Suppressor macrophage treated with lipopolysaccharide for 4 hours (primary cell): Measurements from ENCODE around the gene H2AZ2.
"Not testable (repeated sequence)": the region's sequence is repeated elsewhere in the genome, so short reads cannot be mapped to it uniquely, and the experiment has no call there.

Experiments
- DNase-seq: peaks from one replicate; pipeline ENCODE4 v3.0.0-alpha.2; 2020

H2AZ2 gene

DNA sequence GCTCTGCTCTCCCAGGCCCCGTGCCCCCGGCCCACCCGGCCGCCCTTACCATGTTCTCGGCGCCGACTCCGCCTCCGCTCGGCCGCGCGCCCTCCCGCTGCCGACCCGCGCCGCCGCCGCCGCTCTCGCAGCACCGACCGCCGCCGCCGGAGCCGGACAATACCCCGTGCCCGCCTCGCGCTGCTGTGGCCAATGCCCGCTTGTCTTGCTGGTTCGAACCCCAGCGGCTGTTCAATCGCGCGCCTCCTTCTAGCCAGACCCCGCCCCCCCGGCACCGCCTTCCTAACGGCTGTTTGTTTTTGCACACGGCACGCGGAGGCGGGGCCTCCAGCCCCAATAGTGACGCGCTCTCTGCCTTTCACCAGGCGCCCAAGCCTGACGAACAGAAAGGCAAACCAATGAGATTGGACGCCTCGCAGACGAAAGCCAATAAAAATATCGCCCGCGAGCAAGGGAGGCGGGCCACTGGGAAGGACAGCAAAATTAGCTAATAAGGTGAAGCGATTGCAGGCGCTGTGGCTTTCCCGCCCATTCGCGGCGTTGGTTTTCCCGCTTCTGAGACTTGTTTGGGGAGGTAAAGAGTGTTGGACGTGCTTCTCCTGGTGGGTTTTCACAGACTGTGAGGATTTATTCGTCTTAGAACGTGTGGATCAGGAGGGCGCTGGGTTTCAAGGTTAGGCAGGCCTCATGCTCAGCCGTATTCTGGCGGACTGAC is at the start of gene H2AZ2:
H2AZ2 (minus strand) TSS at position 168 of the 715 bp plus-strand sequence; CDS start at position 52, 116 bp downstream.
- peak; percentile 100 for DNase-seq

DNA sequence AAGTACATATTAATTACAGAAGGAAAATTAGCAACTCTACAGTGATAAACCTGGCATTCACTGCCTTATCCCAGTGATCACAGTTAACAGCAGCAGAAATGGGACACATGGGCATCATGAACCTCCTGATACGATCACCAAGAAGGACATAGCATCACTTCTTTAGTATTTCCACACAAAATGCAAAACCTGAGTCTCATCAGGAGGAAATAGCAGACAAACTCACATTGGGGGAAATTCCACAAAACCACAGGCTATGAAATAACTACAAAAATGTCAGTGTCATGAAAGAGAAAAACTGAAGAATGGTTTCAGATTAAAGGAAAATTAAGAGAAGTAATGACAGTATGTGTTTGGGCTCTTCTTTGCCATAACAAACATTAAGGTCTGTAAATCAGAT is 49.4 kb upstream of the H2AZ2 start:
- DNase-seq: peak; percentile 80

DNA sequence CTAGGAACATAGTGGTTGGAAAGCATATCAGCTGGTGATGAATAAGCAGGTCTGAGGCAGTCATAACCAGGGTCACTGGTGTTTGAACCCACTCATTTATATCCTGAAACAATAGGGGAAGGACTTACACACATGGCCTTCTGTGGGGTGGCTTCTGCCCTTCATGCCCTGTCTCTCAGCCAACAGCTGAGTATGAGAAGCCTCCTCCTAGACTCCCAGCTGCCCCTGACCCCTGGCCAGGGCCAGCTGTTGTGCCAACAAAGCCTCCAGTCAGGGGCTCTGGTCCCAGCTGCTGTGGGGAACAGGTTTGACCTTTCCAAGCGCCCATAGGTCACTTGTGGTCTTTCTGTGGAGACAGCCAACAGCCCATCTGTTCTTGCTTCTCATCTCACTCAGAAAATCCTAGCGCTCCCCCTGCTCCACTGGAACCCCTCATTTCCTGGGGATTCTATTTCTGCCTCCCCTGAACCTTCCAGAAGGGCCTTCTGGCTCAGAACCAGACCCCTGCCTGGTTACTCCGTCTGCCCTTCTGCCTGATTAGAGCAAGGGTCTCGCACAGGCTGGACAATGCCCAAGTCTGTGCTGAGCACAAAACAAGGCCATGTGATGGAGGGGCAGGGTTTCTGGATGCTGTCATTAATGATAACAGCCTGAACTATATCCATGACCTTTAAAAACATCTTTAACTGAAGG is 47.1 kb upstream of the H2AZ2 start:
- DNase-seq: peak; percentile 38

DNA sequence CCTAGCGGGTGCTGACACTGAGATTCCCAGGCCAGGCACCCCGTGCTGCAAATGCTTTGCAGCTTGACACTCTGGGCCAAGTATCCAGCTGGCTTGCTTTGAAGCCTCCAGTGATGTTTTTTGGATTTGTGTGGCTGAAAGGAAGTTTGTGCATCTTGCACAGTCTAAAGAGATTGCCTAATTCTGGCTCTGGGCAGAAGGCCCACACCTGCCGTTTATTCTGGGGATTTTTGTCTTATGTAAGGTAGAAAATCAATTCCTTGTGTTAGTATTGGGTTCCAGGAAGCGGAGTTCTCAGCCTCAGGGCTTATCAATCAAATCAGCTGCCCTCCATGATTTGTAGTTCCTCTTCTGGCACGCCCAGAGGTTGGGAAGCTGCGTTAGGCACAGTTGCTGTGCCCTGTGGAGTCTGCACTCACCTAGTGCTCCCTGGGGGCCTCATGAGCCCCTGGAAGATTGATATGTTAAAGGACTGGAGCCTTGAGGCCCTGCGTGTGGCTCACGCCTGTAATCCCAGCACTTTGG is 45.9 kb upstream of the H2AZ2 start:
- no peak for DNase-seq

- DNase-seq: no peak
These were observed 43.9 kb upstream of the H2AZ2 start for GRCh38 chr7:44891791-44892190.

DNA sequence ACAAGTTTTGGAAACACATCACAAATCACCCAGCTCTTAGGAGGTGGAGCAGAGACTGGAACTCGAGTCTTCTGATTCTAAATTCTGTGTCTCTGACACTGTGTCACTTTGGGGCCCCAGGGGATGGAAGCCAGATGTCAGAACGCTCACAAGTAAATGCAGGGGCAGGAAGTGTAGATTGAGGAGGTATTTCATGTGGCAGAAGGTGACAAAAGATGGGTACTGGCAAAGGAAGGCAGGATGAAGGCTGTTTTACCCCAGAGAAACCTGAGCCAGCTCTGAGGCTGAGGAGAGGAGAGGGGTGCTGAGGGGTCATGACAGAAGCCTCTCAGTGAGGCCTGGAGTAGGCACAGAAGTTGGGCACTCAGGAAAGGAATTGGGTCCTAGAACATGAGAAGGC is 43.5 kb upstream of the H2AZ2 start:
- no peak for DNase-seq

GRCh38 chr7:44889086-44889781 is 41.3 kb upstream of the H2AZ2 start:
- no peak for DNase-seq

GRCh38 chr7:44887293-44887692 is 39.4 kb upstream of the H2AZ2 start:
- DNase-seq: peak; percentile 59

- DNase-seq: peak; percentile 99
These were observed 37.8 kb upstream of the H2AZ2 start, which contains the start of gene PURB for GRCh38 chr7:44885394-44886317. Gene PURB, minus strand, starts transcription at chr7:44885530. Its CDS starts 182 bp downstream, at chr7:44885348.

GRCh38 chr7:44884621-44885393 is 36.9 kb upstream of the H2AZ2 start:
- DNase-seq: peak; percentile 66

DNA sequence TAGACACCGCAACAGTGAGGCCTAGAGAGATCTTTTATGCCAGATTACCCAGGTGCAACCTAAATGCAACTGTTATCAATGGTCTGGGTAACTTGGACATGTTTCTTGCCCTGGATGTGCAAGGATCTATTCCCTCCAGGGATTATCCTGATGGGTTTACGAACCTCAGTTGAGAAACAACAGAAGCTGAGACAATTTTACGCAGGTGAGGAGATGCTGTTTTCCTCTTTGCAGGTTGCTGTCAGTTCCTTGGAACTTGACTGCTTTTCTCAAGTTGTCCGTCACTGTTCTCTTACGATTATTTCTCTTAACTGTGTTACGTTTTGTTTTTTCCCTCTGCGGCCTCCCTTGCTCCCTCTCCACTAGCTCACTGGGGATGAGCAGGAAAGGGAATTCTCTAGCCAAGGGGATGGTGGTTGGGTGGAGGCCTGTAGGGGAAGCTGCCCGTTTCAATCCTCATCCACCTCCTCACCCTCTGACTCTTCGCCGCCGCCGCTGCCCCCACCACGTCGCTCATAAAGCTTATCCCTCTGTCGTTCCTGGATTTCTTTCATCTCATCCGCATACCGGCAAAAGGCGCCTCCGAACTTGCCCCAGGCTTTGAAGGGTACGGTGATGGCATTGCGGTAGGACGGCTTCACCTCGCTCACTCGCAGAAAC is 36.2 kb upstream of the H2AZ2 start:
- peak; percentile 16 for DNase-seq

DNA sequence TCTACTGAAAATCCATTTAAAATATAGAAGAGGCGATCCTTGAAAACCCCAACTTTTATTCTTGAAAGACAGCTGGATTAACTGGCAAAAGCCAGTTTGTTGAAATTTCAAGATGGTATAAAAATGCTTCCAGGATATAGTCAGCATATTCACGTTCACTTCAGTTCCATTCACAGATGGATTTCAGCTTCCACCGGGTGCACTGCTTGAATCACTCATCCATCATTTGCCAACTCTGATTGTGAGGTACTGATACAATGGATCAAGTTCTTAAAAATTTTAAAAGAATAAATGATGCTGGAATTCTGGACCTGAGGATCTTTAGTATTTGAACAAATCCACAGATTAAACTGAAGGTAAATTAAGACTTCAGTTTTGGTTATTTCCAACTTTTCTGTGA is 35.0 kb upstream of the H2AZ2 start:
- DNase-seq: no peak

- peak; percentile 61 for DNase-seq
These were observed 33.7 kb upstream of the H2AZ2 start for GRCh38 chr7:44881610-44882009.

- no peak for DNase-seq
These were observed 33.2 kb upstream of the H2AZ2 start for GRCh38 chr7:44881066-44881600.

DNA sequence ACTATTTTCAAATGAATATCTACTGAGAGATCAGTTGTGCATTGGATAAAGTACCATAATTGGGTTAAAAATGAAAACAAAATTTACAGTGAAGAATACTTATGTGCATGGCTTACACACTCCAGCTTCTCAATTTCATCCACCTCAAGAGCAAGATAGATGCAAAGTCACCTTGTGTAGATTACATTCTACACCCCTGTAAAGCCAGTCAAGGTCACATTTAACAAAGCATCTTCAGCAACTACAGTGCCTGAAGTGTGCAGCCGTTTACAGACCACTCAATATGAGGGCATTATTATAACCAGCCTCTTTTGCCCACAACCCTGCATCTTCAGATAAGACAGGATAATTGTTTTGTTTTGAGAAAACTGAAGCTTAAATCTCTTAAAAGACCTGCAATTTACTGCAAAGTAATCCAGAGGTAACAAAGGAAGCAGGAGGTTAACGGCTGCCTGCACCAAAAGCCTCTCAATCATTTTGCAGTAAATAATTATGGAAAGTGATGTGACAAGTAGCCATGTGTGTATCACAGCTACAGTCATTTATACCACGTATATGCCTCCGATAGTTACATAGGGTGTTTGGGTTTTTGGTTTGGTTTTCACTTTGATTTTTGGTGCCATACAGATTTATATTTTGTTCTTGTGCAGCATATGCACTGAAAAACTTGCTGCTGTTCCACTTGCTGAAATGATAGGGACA is 32.6 kb upstream of the H2AZ2 start:
- no peak for DNase-seq

- DNase-seq: no peak
These were observed 28.5 kb upstream of the H2AZ2 start for GRCh38 chr7:44876393-44876792.

DNA sequence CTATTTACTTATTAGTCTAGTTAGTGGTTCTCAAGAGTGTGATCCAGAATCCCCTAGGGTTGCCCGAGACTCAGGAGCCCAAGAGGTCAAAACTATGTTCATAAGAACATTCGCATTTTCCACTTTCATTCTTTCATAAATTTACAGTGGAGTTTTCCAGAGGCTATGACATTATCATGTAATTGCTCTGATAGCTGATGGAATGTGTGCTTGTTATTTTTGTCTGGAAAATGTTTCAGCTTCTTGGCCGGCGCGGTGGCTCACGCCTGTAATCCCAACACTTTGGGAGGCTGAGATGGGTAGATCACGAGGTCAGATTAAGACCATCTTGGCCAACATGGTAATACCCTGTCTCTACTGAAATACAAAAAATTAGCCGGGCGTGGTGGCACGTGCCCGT is 27.4 kb upstream of the H2AZ2 start:
- DNase-seq: no peak

- DNase-seq: no peak
These were observed 24.9 kb upstream of the H2AZ2 start for GRCh38 chr7:44872787-44873186.

DNA sequence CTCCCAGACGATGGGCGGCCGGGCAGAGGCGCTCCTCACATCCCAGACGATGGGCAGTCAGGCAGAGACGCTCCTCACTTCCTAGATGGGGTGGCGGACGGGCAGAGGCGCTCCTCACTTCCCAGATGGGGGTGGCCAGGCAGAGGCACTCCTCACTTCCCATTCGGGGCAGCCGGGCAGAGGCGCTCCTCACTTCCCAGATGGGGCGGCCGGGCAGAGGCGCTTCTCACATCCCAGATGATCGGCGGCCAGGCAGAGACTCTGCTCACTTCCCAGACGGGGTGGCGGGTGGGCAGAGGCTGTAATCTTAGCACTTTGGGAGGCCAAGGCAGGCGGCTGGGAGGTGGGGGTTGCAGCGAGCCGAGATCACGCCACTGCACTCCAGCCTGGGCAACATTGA is 24.0 kb upstream of the H2AZ2 start:
- DNase-seq: not testable (repeated sequence)

DNA sequence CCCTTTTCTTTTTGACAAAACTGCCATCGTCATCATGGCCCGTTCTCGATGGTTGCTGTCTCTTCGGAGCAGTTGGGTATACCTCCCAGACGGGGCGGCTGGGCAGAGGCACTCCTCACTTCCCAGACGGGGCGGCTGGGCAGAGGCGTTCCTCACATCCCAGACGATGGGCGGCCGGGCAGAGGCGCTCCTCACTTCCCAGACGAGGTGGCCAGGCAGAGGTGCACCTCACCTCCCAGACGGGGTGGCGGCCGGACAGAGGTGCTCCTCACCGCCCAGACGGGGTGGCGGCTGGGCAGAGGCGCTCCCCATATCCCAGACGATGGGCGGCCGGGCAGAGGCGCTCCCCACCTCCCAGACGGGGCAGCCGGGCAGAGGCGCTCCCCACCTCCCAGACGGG is 22.9 kb upstream of the H2AZ2 start:
- DNase-seq: not testable (repeated sequence)
